GM12878 (cell line): ENCODE results near the gene CHST15. TPM values are rescaled to one million over a fixed set of nuclear protein-coding genes. Genes with fewer than 3 reads are reported as not detected.

Experiments used
- ATAC-seq: fragments of 200-7000 bp; cut with Tn5 transposase; 3 replicates; pipeline ENCODE4 v1.9.1; 2020; ENCODE audit warnings: mild to moderate bottlenecking, moderate library complexity
- BruUV-seq: library from RNA; stranded (reverse); fragments of 400-500 nt; replicated peaks from 2 replicates; lab custom pipeline; 2021; lab: Mats Ljungman, UMichigan
- CTCF ChIA-PET: fragments of 300-600 bp; sonication (Branson Sonifier 250); formaldehyde crosslinking; extraction: SDS; loops from one replicate; lab custom pipeline; 2021; ENCODE audit warnings: inconsistent platforms; lab: Yijun Ruan, JAX
- POLR2A ChIA-PET: fragments of 350-600 bp; formaldehyde crosslinking; extraction: SDS; loops from one replicate; lab custom pipeline; 2021; ENCODE audit warnings: inconsistent platforms; lab: Charles Lee
- RAD21 ChIA-PET: fragments of 300-600 bp; sonication (Branson Sonifier 250); formaldehyde crosslinking; loops from one replicate; lab custom pipeline; 2023; ENCODE audit warnings: antibody characterized with exemption; ENCODE audit not compliant: unreplicated experiment; lab: Charles Lee
- SMC1A ChIA-PET: fragments of 300-600 bp; sonication (Branson Sonifier 250); formaldehyde crosslinking; loops from one replicate; lab custom pipeline; 2023; ENCODE audit not compliant: unreplicated experiment, uncharacterized antibody; lab: Charles Lee
- DNase-seq: peaks from one replicate; pipeline ENCODE4 v3.0.0-alpha.2; 2011; ENCODE audit warnings: low read depth, low spot score
- FAIRE-seq: peaks from 3 replicates; lab custom pipeline; 2011; peaks lifted over from hg19 to GRCh38; lab: Jason Lieb, UNC
- H2AFZ ChIP-seq: 2 replicates; pipeline ENCODE4 v1.6.0; 2011; ENCODE audit warnings: low read depth, low read length, control low read depth; ENCODE audit not compliant: control insufficient read depth
- H3K27ac ChIP-seq: 2 replicates; pipeline ENCODE4 v1.5.1; 2011; ENCODE audit warnings: control low read depth; ENCODE audit not compliant: control insufficient read depth, insufficient read depth
- H3K27me3 ChIP-seq, 2 experiments: replicated peaks in 1 of 2; 2 replicates each; pipeline versions ENCODE4 v1.6.0 to v1.6.1; 2011; ENCODE audit warnings: low read length in 1 of 2; ENCODE audit not compliant: control insufficient read depth in 2 of 2, insufficient read depth in 2 of 2
- H3K36me3 ChIP-seq, 2 experiments: 2 replicates each; pipeline ENCODE4 v1.5.1; 2011; ENCODE audit warnings: low read length in 1 of 2; ENCODE audit not compliant: control insufficient read depth in 2 of 2, insufficient read depth in 2 of 2
- H3K4me1 ChIP-seq: 2 replicates; pipeline ENCODE4 v1.6.1; 2011; ENCODE audit warnings: mild to moderate bottlenecking, low read length, moderate library complexity, mixed read lengths; ENCODE audit not compliant: control insufficient read depth, insufficient read depth
- H3K4me2 ChIP-seq: 2 replicates; pipeline ENCODE4 v1.6.0; 2011; ENCODE audit warnings: control low read depth; ENCODE audit not compliant: control insufficient read depth, insufficient read depth
- H3K4me3 ChIP-seq: fragments of 200-600 bp; sonication (generic); 2 replicates; pipeline ENCODE4 v1.5.1; 2016
- H3K79me2 ChIP-seq: 2 replicates; pipeline ENCODE4 v1.6.0; 2011; ENCODE audit warnings: low read length; ENCODE audit not compliant: control insufficient read depth, insufficient read depth
- H3K9ac ChIP-seq: 2 replicates; pipeline ENCODE4 v1.8.0; 2011; ENCODE audit warnings: low read length, control low read depth, mixed read lengths; ENCODE audit not compliant: control insufficient read depth, insufficient read depth
- H3K9me3 ChIP-seq: replicated peaks from 3 replicates; pipeline ENCODE4 v1.5.1; 2011; ENCODE audit warnings: mild to moderate bottlenecking, low read length; ENCODE audit not compliant: control insufficient read depth, insufficient read depth
- H4K20me1 ChIP-seq: 2 replicates; pipeline ENCODE4 v1.6.0; 2011; ENCODE audit not compliant: control insufficient read depth, insufficient read depth
- ATF2 ChIP-seq: IDR thresholded peaks from 2 replicates; pipeline ENCODE4 v1.6.1; 2012; ENCODE audit warnings: low read length, inconsistent platforms
- CBX5 ChIP-seq: sonication (generic); IDR thresholded peaks from 2 replicates; pipeline ENCODE4 v1.6.1; 2016; ENCODE audit warnings: low read depth, moderate library complexity, mild to moderate bottlenecking, inconsistent platforms
- CREM ChIP-seq: IDR thresholded peaks from 2 replicates; pipeline ENCODE4 v1.6.1; 2014; ENCODE audit warnings: antibody characterized with exemption, low read depth
- EED ChIP-seq: sonication (generic); IDR thresholded peaks from 2 replicates; pipeline ENCODE4 v1.6.1; 2016; ENCODE audit warnings: antibody characterized with exemption, low read depth
- EGR1 ChIP-seq, 2 experiments: IDR thresholded peaks; 1 replicate in 1 of 2; 2 replicates in 1 of 2; pipeline ENCODE4 v1.6.1; 2011 to 2012; ENCODE audit warnings: low read depth in 2 of 2, low read length in 2 of 2, borderline replicate concordance in 1 of 2, mild to moderate bottlenecking in 1 of 2, moderate library complexity in 1 of 2
- ETV6 ChIP-seq, 2 experiments: fragments of 450-650 bp in 1 of 2; IDR thresholded peaks in 1 of 2; conservative IDR thresholded peaks in 1 of 2; 2 replicates each; pipeline ENCODE4 v1.6.1; 2014; ENCODE audit warnings: antibody characterized with exemption in 1 of 2, borderline replicate concordance in 1 of 2, low read depth in 1 of 2, mild to moderate bottlenecking in 1 of 2, moderate library complexity in 1 of 2
- FOXK2 ChIP-seq: fragments of 450-650 bp; IDR thresholded peaks from 2 replicates; pipeline ENCODE4 v1.6.1; 2017; ENCODE audit warnings: mild to moderate bottlenecking, moderate library complexity
- HCFC1 ChIP-seq: fragments of 150-350 bp; IDR thresholded peaks from 2 replicates; pipeline ENCODE4 v1.6.1; 2014; ENCODE audit warnings: low read length
- HDAC2 ChIP-seq: fragments of 200-600 bp; sonication (generic); IDR thresholded peaks from 2 replicates; pipeline ENCODE4 v1.6.1; 2017
- JUND ChIP-seq: IDR thresholded peaks from 2 replicates; pipeline ENCODE4 v1.6.1; 2012; ENCODE audit warnings: low read depth, mild to moderate bottlenecking, low read length, improper control_type of control experiment, moderate library complexity
- POLR2AphosphoS2 ChIP-seq: IDR thresholded peaks from 2 replicates; pipeline ENCODE4 v1.6.1; 2011; ENCODE audit warnings: low read depth, mild to moderate bottlenecking, low read length, improper control_type of control experiment, moderate library complexity
- RAD21 ChIP-seq: IDR thresholded peaks from 2 replicates; pipeline ENCODE4 v1.6.1; 2011; ENCODE audit warnings: mild to moderate bottlenecking, low read depth, low read length, moderate library complexity; ENCODE audit not compliant: insufficient read depth
- SMAD5 ChIP-seq: IDR thresholded peaks from 2 replicates; pipeline ENCODE4 v1.6.1; 2016; ENCODE audit warnings: antibody characterized with exemption, low read depth
- TCF12 ChIP-seq: IDR thresholded peaks from 2 replicates; pipeline ENCODE4 v1.6.1; 2011; ENCODE audit warnings: low read depth, mild to moderate bottlenecking, low read length
- ZZZ3 ChIP-seq: IDR thresholded peaks from 2 replicates; pipeline ENCODE4 v1.6.1; 2011; ENCODE audit warnings: low read depth; ENCODE audit not compliant: control insufficient read depth, insufficient read length
- WGBS: methylation state at CpG from one replicate; pipeline ENCODE4 v1.1.6; 2016; ENCODE audit warnings: low lambda C conversion rate; ENCODE audit not compliant: insufficient replicate concordance, insufficient coverage; ENCODE audit errors: missing lambda C conversion rate; 5-methylcytosine and 5-hydroxymethylcytosine counted together
- in situ Hi-C: fragments of 300-500 bp; cut with MboI; formaldehyde crosslinking; loops from 9 replicates; pipeline ENCODE4 v1.14.3; 2018; ENCODE audit warnings: mixed read lengths
- intact Hi-C: fragments of 100-400 bp; cut with micrococcal nuclease; formaldehyde crosslinking; loops from one replicate; pipeline ENCODE4 v1.14.2; 2022; ENCODE audit not compliant: unreplicated experiment
- polyA plus RNA-seq, 11 experiments: library from polyadenylated mRNA; depleted of rRNA in 4 of 11; unstranded in 6 of 11; stranded (reverse) in 5 of 11; fragments of >200 nt; fragmentation: Nextera tagmentation in 4 of 11; fragmentation: Illumina TruSeq in 1 of 11; extraction: Ambion mirVana in 4 of 11; extraction: Trizol in 1 of 11; gene quantifications; 1 replicate in 1 of 11; 2 replicates in 10 of 11; pipeline versions ENCODE4 v1.2.1 to v1.2.3, GENCODE V29; 2011 to 2016; ENCODE audit warnings: inconsistent platforms in 2 of 11, missing spikeins in 2 of 11, low read depth in 1 of 11
- total RNA-seq, 4 experiments: library from RNA; depleted of rRNA in 3 of 4; stranded (reverse); fragments of >200 nt in 3 of 4; fragmentation: Illumina TruSeq in 1 of 4; extraction: Trizol in 1 of 4; gene quantifications; 2 replicates each; pipeline versions ENCODE4 v1.2.1 to v1.2.3, GENCODE V29; 2013 to 2021
- TF ChIP-seq, protein P1 (sequence below): fragments of 450-650 bp; IDR thresholded peaks from 2 replicates; pipeline ENCODE4 v1.6.1; 2017; ENCODE audit warnings: mild to moderate bottlenecking
- TF ChIP-seq, protein P2 (sequence below): fragments of 450-650 bp; formaldehyde crosslinking; IDR thresholded peaks from 2 replicates; pipeline ENCODE4 v1.4.0; 2022; ENCODE audit warnings: mild to moderate bottlenecking, moderate library complexity

CHST15 gene
- total and polyA plus RNA-seq, 10 of the 15 experiments (the other 5 are each of a cell fraction or from before 2014, with no cell fraction given): 0.02 to 0.53 (median 0.05) TPM; not detected in 1

DNA sequence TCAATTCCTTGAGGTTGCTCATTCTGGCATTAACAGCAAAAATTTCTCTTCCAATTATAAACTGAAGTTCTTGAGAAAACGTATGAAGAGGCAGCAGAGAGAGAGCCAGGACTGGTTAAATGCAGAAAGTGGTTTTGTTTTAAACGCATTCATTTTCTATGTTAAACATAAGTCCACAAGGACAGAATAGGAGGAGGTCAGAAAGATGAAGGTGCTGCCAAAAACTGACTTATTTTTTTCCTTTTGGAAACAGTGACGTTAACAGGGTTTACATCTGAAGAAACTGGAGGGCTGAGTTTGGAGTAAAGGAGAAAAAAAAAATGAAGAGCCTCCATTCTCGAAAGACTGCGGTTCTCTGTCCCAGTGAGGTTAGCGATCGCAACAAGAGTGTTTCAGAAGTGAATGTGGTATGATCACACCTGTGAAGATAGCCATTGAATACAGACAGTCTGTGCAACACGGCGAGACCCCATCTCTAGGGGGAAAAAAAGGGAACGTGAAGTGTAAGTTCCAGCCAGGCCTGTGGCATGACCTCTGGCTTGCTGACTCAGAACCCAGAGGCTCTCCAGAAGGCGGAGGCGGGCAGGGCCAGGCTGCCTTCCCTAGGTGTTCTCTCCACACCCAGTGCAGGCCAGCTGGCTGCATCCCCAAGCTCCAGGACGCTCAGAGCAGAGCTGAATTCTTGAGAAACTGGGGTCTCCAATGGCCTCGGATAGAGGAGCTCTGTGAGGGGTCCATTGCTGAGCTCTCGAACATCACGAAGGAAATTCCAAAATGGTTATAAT is 84.0 kb downstream of the CHST15 start (continued):
- TF ChIP-seq CREM (no peak), RAD21 (no peak)

DNA sequence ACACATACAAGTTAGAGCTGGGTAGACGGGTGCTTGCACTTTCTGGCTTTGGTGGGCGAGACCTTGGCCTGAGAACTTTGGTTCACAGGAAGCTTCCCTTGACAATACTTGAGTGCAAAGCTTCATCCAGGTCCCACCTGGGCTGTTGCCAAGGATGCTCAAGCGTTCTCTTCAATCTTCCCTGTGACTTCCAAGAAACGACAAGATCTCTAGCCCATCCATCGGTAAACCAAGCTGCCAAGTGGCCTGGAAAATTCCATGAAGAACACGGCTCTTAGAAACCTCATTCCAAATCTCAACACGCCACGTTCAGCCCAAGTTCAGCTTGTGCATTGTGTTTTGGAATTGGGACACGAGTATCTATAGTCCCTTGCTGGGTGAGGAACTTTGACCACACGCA is 84.7 kb downstream of the CHST15 start:
- H3K79me2 ChIP-seq: no peaks in the 10 kb centered on the region
- H3K27me3 ChIP-seq: peaks cover 0 to 4% of the 10 kb centered on the region in 2 experiments; a peak in 3 of 4 replicates
- BruUV-seq: no TSS peak
- H3K9me3 ChIP-seq: peaks cover 11% of the 10 kb centered on the region; the same call in 1 of the 3 replicates
- WGBS: 30% methylated on average over 10 of the region's 10 CpGs
- in situ Hi-C loops (no loop called here), intact Hi-C loops (no loop called here)
- H3K4me1 ChIP-seq: no peaks in the 10 kb centered on the region
- RAD21 ChIA-PET: interaction anchor here (1.5 kb wide), 1 partner anchor 14 kb away, joined by 3 read pairs; no protein-coding TSS in a partner anchor
- H3K36me3 ChIP-seq: no peaks in the 10 kb centered on the region
- no peak overlapping the region for H2AFZ ChIP-seq
- FAIRE-seq (no peak), DNase-seq (no peak), ATAC-seq (no peak)
- no peak overlapping the region for H3K4me2 ChIP-seq
- no peak overlapping the region for H3K4me3 ChIP-seq
- SMC1A ChIA-PET: no interaction called here
- CTCF ChIA-PET: no interaction called here
- POLR2A ChIA-PET: no interaction called here
- H4K20me1 ChIP-seq: no peaks in the 10 kb centered on the region
- no peak overlapping the region for H3K9ac ChIP-seq
- no peak overlapping the region for H3K27ac ChIP-seq
- TF ChIP-seq EGR1 (IDR thresholded peaks at IDR 0.05; ENCODE audit: borderline replicate concordance in 1 of 2, low read depth in 2 of 2, low read length in 2 of 2) (no peak), EED (no peak), JUND (no peak), HDAC2 (no peak), CBX5 (no peak), TCF12 (no peak), POLR2AphosphoS2 (no peak), SMAD5 (no peak), ATF2 (no peak), FOXK2 (no peak), ZZZ3 (no peak), HCFC1 (no peak), ETV6 (conservative IDR thresholded peaks at IDR 0.05 in 1 of 2, IDR thresholded peaks at IDR 0.05 in 1 of 2; ENCODE audit: borderline replicate concordance in 1 of 2, low read depth in 1 of 2) (no peak)
- TF ChIP-seq, protein P1, sequence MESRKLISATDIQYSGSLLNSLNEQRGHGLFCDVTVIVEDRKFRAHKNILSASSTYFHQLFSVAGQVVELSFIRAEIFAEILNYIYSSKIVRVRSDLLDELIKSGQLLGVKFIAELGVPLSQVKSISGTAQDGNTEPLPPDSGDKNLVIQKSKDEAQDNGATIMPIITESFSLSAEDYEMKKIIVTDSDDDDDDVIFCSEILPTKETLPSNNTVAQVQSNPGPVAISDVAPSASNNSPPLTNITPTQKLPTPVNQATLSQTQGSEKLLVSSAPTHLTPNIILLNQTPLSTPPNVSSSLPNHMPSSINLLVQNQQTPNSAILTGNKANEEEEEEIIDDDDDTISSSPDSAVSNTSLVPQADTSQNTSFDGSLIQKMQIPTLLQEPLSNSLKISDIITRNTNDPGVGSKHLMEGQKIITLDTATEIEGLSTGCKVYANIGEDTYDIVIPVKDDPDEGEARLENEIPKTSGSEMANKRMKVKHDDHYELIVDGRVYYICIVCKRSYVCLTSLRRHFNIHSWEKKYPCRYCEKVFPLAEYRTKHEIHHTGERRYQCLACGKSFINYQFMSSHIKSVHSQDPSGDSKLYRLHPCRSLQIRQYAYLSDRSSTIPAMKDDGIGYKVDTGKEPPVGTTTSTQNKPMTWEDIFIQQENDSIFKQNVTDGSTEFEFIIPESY: no peak
- TF ChIP-seq, protein P2, sequence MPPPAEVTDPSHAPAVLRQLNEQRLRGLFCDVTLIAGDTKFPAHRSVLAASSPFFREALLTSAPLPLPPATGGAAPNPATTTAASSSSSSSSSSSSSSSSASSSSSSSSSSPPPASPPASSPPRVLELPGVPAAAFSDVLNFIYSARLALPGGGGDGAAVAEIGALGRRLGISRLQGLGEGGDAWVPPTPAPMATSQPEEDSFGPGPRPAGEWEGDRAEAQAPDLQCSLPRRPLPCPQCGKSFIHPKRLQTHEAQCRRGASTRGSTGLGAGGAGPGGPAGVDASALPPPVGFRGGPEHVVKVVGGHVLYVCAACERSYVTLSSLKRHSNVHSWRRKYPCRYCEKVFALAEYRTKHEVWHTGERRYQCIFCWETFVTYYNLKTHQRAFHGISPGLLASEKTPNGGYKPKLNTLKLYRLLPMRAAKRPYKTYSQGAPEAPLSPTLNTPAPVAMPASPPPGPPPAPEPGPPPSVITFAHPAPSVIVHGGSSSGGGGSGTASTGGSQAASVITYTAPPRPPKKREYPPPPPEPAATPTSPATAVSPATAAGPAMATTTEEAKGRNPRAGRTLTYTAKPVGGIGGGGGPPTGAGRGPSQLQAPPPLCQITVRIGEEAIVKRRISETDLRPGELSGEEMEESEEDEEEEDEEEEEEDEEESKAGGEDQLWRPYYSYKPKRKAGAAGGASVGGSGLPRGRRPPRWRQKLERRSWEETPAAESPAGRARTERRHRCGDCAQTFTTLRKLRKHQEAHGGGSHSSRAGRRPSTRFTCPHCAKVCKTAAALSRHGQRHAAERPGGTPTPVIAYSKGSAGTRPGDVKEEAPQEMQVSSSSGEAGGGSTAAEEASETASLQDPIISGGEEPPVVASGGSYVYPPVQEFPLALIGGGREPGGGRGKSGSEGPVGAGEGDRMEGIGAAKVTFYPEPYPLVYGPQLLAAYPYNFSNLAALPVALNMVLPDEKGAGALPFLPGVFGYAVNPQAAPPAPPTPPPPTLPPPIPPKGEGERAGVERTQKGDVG: no peak
